HG02678 (cell line): ENCODE data around the gene TJP2.

Experiments
- ATAC-seq: cut with Tn5 transposase; IDR thresholded peaks from one replicate; pipeline ENCODE4 v1.9.1; 2021; ENCODE audit warnings: mild to moderate bottlenecking, moderate library complexity; ENCODE audit not compliant: unreplicated experiment

The TJP2 gene

GRCh38 chr9:69218166-69218565, 44.1 kb downstream of the TJP2 start:
- no peak for ATAC-seq

- no peak for ATAC-seq
Measured at GRCh38 chr9:69221036-69221435, 47.0 kb downstream of the TJP2 start.

GRCh38 chr9:69222970-69223369, 48.9 kb downstream of the TJP2 start:
- ATAC-seq: no peak

GRCh38 chr9:69223605-69224004, 49.5 kb downstream of the TJP2 start:
- ATAC-seq: no peak

- no peak for ATAC-seq
Measured at GRCh38 chr9:69229367-69229766, 55.3 kb downstream of the TJP2 start.

GRCh38 chr9:69232135-69232534, 58.1 kb downstream of the TJP2 start:
- no peak for ATAC-seq

- no peak for ATAC-seq
Measured at GRCh38 chr9:69234683-69235082, 60.6 kb downstream of the TJP2 start.

- ATAC-seq: no peak
Measured at GRCh38 chr9:69236188-69236587, 62.1 kb downstream of the TJP2 start.

GRCh38 chr9:69237702-69238295, 63.7 kb downstream of the TJP2 start:
- no peak for ATAC-seq

GRCh38 chr9:69243116-69243515, 69.0 kb downstream of the TJP2 start:
- ATAC-seq: no peak

GRCh38 chr9:69246629-69247028, 72.6 kb downstream of the TJP2 start:
- no peak for ATAC-seq

- no peak for ATAC-seq
Measured at GRCh38 chr9:69248005-69248404, 73.9 kb downstream of the TJP2 start.

- ATAC-seq: no peak
Measured at GRCh38 chr9:69249337-69249736, 75.3 kb downstream of the TJP2 start.

- no peak for ATAC-seq
Measured at GRCh38 chr9:69250681-69251080, 76.6 kb downstream of the TJP2 start.

- ATAC-seq: no peak
Measured at GRCh38 chr9:69252436-69252835, 78.4 kb downstream of the TJP2 start.

- ATAC-seq: no peak
Measured at GRCh38 chr9:69253057-69253456, 79.0 kb downstream of the TJP2 start.

GRCh38 chr9:69254223-69254622, 80.1 kb downstream of the TJP2 start:
- ATAC-seq: no peak

GRCh38 chr9:69255591-69255990, 81.5 kb downstream of the TJP2 start:
- ATAC-seq: no peak

- ATAC-seq: no peak
Measured at GRCh38 chr9:69258551-69258950, 84.5 kb downstream of the TJP2 start.

- ATAC-seq: no peak
Measured at GRCh38 chr9:69260161-69260560, 86.1 kb downstream of the TJP2 start.

- no peak for ATAC-seq
Measured at GRCh38 chr9:69261636-69262035, 87.6 kb downstream of the TJP2 start.

- ATAC-seq: no peak
Measured at GRCh38 chr9:69264526-69264925, 90.4 kb downstream of the TJP2 start.

GRCh38 chr9:69265891-69266290, 91.8 kb downstream of the TJP2 start:
- ATAC-seq: no peak
